HepG2 (cell line): ENCODE data around the gene ETFA. TPM values are rescaled to one million over a fixed set of nuclear protein-coding genes. Genes with fewer than 3 reads are reported as not detected.

Source experiments
- HDAC2 ChIP-seq: sonication (generic); formaldehyde crosslinking; IDR thresholded peaks from 2 replicates; pipeline ENCODE4 v1.4.0; 2020; ENCODE audit warnings: missing genetic modification reagents
- KDM4B ChIP-seq: sonication (generic); formaldehyde crosslinking; IDR thresholded peaks from 2 replicates; pipeline ENCODE4 v1.4.0; 2020; ENCODE audit warnings: missing genetic modification reagents
- MAFF ChIP-seq: IDR thresholded peaks from 2 replicates; pipeline ENCODE4 v1.6.1; 2011; ENCODE audit warnings: low read depth, low read length, improper control_type of control experiment
- MAZ ChIP-seq, 2 experiments: sonication (generic) in 1 of 2; formaldehyde crosslinking in 1 of 2; IDR thresholded peaks; 2 replicates each; pipeline versions ENCODE4 v1.5.0 to v1.6.1; 2012 to 2020; ENCODE audit warnings: low read depth in 2 of 2, mild to moderate bottlenecking in 2 of 2, borderline replicate concordance in 1 of 2, improper control_type of control experiment in 1 of 2, low read length in 1 of 2, missing genetic modification reagents in 1 of 2, moderate library complexity in 1 of 2
- REXO4 ChIP-seq: sonication (generic); formaldehyde crosslinking; IDR thresholded peaks from 2 replicates; pipeline ENCODE4 v1.8.0; 2022; ENCODE audit warnings: missing genetic modification reagents, mild to moderate bottlenecking, borderline replicate concordance
- ZNF510 ChIP-seq: sonication (generic); formaldehyde crosslinking; IDR thresholded peaks from 2 replicates; pipeline ENCODE4 v1.4.0; 2020; ENCODE audit warnings: low read depth, mild to moderate bottlenecking, missing genetic modification reagents
- ZNF773 ChIP-seq: sonication (generic); formaldehyde crosslinking; IDR thresholded peaks from 2 replicates; pipeline ENCODE4 v1.4.0; 2020; ENCODE audit warnings: missing genetic modification reagents, borderline replicate concordance
- polyA plus RNA-seq, 8 experiments: library from polyadenylated mRNA; depleted of rRNA in 3 of 8; stranded (reverse) in 7 of 8; unstranded in 1 of 8; fragments of >200 nt; fragmentation: Illumina TruSeq in 4 of 8; extraction: Trizol in 4 of 8; gene quantifications; 2 replicates each; pipeline versions ENCODE4 v1.2.1 to v1.2.3, GENCODE V29; 2011 to 2016; ENCODE audit warnings: low read depth in 4 of 8, missing spikeins in 1 of 8, mixed read lengths in 1 of 8; ENCODE audit not compliant: insufficient read depth in 1 of 8
- total RNA-seq, 5 experiments: library from RNA; depleted of rRNA; stranded (reverse); fragments of >200 nt; fragmentation: Illumina TruSeq; extraction: Trizol; gene quantifications; 2 replicates each; pipeline ENCODE4 v1.2.3, GENCODE V29; 2016; ENCODE audit warnings: low read depth in 1 of 5
- TF ChIP-seq, protein P1 (sequence below): sonication (generic); formaldehyde crosslinking; IDR thresholded peaks from 2 replicates; pipeline ENCODE4 v1.5.0; 2020; ENCODE audit warnings: mild to moderate bottlenecking, missing genetic modification reagents
- TF ChIP-seq, protein P2 (sequence below): sonication (generic); formaldehyde crosslinking; IDR thresholded peaks from 2 replicates; pipeline ENCODE4 v1.4.0; 2020; ENCODE audit warnings: missing genetic modification reagents
- TF ChIP-seq, protein P3 (sequence below): sonication (generic); formaldehyde crosslinking; IDR thresholded peaks from 2 replicates; pipeline ENCODE4 v1.5.1; 2020; ENCODE audit warnings: mild to moderate bottlenecking, missing genetic modification reagents, moderate library complexity
- TF ChIP-seq, protein P4 (sequence below): sonication (generic); formaldehyde crosslinking; IDR thresholded peaks from 2 replicates; pipeline ENCODE4 v1.4.0; 2020; ENCODE audit warnings: missing genetic modification reagents, borderline replicate concordance
- TF ChIP-seq, protein P5 (sequence below): IDR thresholded peaks from 2 replicates; pipeline ENCODE4 v1.6.1; 2016; ENCODE audit warnings: missing biosample characterization, missing genetic modification reagents, low read depth

Gene ETFA
- total and polyA plus RNA-seq, 2 of the 13 experiments (the other 11 are each of a cell fraction or from before 2014, with no cell fraction given) = 291 to 396 TPM

DNA sequence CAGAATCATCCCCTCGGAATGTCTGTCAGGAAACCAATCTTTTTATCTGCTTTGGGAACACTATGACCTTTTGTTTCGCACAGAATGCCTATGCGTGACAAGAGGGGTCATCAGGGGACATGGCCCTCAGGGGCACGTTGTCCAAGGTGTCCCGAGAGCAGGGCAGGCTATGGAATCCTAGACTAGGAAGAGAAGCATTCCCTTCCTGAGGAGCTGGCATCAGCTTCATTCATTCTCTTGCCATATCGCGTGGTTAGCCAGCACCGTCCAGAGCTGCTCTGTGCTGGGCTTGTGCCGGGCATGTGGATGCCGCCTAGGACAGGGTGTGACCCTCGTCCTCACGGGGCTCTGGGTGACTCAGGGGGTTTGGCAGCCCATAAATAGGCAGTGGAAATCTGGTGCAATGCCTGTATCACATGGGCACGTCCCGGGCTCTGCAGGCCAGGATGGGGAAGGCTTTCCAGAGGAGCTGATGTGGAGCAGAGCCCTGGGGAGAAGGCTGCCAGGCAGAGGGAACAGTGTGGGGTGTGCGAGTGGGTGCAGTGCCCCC, 133.7 kb downstream of the ETFA start (continued):
- TF ChIP-seq, protein P1, sequence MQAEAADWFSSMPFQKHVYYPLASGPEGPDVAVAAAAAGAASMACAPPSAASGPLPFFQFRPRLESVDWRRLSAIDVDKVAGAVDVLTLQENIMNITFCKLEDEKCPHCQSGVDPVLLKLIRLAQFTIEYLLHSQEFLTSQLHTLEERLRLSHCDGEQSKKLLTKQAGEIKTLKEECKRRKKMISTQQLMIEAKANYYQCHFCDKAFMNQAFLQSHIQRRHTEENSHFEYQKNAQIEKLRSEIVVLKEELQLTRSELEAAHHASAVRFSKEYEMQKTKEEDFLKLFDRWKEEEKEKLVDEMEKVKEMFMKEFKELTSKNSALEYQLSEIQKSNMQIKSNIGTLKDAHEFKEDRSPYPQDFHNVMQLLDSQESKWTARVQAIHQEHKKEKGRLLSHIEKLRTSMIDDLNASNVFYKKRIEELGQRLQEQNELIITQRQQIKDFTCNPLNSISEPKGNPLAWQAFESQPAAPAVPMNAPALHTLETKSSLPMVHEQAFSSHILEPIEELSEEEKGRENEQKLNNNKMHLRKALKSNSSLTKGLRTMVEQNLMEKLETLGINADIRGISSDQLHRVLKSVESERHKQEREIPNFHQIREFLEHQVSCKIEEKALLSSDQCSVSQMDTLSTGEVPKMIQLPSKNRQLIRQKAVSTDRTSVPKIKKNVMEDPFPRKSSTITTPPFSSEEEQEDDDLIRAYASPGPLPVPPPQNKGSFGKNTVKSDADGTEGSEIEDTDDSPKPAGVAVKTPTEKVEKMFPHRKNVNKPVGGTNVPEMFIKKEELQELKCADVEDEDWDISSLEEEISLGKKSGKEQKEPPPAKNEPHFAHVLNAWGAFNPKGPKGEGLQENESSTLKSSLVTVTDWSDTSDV (CRISPR knock-in tag) = 0 out of 2 replicates have a peak, but pooled peaks have one; percentile 30
- no peak for TF ChIP-seq HDAC2
- TF ChIP-seq, protein P2, sequence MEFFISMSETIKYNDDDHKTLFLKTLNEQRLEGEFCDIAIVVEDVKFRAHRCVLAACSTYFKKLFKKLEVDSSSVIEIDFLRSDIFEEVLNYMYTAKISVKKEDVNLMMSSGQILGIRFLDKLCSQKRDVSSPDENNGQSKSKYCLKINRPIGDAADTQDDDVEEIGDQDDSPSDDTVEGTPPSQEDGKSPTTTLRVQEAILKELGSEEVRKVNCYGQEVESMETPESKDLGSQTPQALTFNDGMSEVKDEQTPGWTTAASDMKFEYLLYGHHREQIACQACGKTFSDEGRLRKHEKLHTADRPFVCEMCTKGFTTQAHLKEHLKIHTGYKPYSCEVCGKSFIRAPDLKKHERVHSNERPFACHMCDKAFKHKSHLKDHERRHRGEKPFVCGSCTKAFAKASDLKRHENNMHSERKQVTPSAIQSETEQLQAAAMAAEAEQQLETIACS = no peak
- TF ChIP-seq, protein P3, sequence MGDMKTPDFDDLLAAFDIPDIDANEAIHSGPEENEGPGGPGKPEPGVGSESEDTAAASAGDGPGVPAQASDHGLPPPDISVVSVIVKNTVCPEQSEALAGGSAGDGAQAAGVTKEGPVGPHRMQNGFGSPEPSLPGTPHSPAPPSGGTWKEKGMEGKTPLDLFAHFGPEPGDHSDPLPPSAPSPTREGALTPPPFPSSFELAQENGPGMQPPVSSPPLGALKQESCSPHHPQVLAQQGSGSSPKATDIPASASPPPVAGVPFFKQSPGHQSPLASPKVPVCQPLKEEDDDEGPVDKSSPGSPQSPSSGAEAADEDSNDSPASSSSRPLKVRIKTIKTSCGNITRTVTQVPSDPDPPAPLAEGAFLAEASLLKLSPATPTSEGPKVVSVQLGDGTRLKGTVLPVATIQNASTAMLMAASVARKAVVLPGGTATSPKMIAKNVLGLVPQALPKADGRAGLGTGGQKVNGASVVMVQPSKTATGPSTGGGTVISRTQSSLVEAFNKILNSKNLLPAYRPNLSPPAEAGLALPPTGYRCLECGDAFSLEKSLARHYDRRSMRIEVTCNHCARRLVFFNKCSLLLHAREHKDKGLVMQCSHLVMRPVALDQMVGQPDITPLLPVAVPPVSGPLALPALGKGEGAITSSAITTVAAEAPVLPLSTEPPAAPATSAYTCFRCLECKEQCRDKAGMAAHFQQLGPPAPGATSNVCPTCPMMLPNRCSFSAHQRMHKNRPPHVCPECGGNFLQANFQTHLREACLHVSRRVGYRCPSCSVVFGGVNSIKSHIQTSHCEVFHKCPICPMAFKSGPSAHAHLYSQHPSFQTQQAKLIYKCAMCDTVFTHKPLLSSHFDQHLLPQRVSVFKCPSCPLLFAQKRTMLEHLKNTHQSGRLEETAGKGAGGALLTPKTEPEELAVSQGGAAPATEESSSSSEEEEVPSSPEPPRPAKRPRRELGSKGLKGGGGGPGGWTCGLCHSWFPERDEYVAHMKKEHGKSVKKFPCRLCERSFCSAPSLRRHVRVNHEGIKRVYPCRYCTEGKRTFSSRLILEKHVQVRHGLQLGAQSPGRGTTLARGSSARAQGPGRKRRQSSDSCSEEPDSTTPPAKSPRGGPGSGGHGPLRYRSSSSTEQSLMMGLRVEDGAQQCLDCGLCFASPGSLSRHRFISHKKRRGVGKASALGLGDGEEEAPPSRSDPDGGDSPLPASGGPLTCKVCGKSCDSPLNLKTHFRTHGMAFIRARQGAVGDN (CRISPR knock-in tag) = peak; percentile 27; the same call in 1 of the 2 replicates
- TF ChIP-seq MAFF = no peak
- no peak for TF ChIP-seq ZNF773 (CRISPR knock-in tag)
- no peak for TF ChIP-seq ZNF510 (CRISPR knock-in tag)
- no peak for TF ChIP-seq REXO4 (CRISPR knock-in tag)
- TF ChIP-seq, protein P4, sequence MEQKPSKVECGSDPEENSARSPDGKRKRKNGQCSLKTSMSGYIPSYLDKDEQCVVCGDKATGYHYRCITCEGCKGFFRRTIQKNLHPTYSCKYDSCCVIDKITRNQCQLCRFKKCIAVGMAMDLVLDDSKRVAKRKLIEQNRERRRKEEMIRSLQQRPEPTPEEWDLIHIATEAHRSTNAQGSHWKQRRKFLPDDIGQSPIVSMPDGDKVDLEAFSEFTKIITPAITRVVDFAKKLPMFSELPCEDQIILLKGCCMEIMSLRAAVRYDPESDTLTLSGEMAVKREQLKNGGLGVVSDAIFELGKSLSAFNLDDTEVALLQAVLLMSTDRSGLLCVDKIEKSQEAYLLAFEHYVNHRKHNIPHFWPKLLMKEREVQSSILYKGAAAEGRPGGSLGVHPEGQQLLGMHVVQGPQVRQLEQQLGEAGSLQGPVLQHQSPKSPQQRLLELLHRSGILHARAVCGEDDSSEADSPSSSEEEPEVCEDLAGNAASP = peak; percentile 88; the same call in 1 of the 2 replicates
- TF ChIP-seq, protein P5, sequence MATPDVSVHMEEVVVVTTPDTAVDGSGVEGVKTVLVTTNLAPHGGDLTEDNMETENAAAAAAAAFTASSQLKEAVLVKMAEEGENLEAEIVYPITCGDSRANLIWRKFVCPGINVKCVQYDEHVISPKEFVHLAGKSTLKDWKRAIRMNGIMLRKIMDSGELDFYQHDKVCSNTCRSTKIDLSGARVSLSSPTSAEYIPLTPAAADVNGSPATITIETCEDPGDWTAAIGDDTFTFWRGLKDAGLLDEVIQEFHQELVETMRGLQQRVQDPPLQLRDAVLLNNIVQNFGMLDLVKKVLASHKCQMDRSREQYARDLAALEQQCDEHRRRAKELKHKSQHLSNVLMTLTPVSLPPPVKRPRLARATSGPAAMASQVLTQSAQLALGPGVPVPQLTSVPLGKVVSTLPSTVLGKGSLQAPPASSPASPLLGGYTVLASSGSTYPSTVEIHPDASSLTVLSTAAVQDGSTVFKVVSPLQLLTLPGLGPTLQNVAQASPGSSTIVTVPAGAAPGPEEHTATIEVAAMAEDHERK (CRISPR knock-in tag) = no peak
- TF ChIP-seq MAZ (IDR thresholded peaks at IDR 0.05; ENCODE audit: borderline replicate concordance, low read depth, low read length) = no peak
- no peak for TF ChIP-seq MAZ (CRISPR knock-in tag; IDR thresholded peaks at IDR 0.05; ENCODE audit: low read depth)
- TF ChIP-seq KDM4B (CRISPR knock-in tag) = no peak
